Measurements from ENCODE around the gene MAPRE3.

The MAPRE3 gene

DNA sequence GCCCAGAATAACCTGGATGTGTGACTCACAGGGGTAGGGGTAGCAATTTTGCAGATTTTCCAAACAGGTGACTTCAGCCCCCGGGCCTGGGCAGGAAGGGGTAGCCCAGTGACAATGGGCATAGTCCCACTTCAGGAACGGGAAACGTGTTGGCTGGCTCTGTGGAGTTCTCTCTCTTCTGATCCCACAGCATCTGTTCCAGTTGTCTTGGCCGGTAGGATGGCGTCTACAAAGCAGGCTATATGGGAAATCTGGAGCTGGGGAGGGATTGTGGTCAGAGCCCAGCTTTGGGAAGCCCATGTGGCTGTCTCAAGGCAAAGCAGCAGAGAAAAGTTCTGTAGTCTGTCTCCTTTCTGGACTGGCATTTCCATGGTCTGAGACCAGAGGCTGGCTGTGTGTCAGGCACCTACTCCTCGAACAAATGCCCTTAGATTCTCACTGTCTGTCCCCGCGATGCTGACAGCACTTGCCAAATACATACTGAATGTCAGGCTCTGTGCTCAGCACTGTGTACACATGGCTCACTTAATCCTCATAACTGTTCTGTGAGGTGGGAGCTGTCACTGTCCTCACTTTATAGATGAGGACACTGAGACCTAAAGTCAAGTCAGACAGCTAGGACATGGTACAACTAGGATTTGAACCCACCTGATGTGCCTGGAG lies 44.5 kb downstream of the MAPRE3 start:
- DNase-seq (ENCODE audit: low read depth in 3 of 3): no peak

DNA sequence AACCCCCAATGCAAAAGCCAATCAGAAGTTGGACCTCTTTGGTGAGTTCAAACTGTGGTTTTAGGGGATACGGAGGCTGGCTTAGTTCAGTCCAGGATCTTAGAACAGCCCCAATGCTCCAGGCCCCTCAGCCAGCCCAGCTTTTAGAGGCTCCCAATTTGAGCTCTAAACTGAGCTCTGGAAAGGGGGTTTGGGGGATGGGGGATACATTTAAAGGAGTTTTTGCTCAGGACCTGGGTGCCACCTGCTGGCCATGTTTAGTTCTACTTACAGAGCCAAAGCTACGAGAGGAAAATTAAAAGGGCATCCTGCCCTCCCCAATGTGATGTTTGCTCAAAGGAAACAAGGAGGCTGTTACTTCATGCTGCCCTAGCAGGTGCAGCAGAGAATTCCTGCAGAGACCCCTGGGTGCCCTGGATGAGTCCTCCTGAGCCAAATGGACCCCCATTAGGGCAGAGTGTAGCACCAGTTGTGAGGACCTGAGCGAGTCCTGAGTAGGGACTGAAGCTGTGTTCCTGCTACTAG lies 46.4 kb downstream of the MAPRE3 start:
- DNase-seq (ENCODE audit: low read depth in 3 of 3): peak; percentile 12 to 22 (median 18)

DNA sequence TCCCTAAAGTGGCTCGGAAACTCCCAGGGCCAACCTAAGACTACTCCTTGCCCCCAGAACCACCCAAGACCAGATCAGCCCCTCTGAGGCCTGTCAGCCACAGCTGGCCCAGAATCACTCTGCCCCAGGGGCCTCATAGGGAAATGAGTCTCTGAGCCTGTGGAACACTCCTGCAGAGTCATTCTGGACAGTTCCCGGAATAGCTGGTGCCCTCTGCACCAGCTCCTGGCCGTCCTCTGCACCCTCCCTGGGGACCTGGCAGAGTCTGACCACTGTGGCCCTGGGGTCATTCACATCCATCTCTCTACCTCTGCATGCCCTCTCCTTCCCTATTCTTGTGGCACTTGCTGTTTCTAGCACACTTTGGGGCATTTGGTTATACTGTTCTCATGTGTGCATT lies 47.7 kb downstream of the MAPRE3 start:
- no peak for DNase-seq (ENCODE audit: low read depth in 3 of 3)

DNA sequence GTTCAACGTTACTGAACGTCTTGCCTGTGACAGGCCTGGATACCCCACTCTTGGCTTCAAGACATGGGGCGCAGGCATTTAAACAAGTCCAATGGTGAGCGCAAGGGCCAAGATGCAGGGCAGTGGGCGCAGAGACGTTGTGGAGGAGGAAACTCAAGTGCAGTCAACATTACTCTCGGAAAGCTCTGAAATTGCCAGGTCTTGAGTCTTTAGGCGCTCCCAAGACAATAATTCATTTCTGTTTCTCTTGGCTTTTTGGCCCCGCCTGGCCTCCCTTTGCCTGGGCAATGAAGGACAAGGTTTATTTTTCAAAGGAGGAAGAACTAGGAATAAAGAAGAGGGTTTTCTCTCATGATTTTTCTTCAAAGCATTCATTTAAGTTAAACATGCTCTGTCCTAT lies 49.0 kb downstream of the MAPRE3 start:
- DNase-seq (ENCODE audit: low read depth in 3 of 3): no peak

DNA sequence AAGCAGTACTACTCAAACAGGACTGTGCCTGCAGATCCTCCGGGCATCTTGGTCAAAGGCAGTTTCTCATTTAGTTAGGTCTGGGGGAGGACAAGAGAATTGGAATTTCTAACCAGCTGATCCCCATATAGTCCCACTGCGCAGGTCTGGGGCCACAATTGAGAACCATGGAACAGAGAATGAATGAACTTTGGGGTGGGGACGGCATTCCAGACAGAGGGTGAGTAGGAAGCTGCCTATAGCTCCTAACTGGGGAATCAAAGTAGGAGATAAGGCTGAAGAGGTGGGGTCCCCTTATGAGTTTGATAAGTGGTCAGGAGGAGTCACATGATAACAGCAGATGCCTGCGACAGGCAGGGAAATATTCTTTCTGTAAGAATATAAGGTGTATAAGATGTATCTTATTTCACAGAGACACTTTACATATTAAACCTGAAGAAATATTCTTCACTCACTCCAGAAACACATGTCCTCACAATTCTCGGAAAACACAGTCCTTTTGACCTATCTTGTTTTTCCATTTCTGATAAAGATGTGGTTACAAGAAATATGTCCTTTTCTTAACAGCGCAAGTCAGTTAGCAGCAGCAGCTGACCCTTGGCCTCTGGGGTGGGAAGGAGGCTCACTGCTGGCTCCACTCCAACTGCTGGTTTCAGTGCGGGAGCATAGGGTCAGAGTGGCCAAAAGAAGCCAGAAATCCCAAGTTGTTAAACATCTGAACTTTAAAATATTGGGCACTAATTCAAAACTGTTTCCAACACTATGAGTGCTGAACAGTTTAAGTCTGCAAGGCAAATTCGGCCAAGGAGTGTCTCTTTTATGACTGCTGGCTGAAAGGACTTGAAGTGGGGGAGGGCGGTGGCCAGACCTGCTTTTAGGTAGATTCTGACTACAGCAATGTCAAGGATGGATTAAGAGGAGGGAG lies 49.8 kb downstream of the MAPRE3 start:
- no peak for DNase-seq (ENCODE audit: low read depth in 3 of 3)

DNA sequence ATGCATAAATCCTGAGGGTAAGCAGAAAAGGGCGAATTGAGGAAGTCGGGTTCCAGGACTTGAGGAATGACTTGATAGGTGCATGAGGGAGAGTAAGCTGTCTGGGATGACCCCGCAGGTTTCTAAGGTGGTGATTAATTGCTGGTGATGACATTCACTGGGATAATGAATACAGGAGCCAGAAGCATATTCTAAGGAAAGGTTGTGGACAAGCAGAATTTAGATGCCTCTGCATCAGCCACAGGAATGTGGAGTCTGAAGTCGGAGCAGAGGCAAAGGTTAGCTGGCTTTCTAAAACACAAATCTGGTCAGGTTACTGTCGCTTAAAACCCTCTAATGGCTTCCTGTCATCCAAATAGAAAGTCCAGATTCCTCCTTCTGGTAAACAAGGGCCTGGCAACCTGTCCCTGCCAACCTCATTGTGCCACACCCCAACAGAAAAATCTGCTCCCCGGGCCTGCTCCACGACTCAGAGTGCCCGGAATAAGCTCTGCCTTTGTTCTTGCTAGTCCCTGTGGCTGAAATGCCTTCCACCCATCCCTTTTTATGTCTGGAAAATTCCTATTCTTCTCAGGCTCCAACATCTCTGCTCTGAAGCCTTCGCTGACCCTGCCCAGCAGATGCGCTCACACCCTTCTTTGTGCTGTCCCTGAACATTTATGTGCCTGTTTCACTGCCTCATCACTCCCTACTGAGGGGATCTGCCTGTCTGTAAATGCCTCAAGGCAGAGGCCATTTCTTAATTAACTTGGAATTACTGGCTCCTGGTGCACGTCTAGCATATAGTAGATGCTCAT lies 51.0 kb downstream of the MAPRE3 start:
- no peak for DNase-seq (ENCODE audit: low read depth in 3 of 3)

DNA sequence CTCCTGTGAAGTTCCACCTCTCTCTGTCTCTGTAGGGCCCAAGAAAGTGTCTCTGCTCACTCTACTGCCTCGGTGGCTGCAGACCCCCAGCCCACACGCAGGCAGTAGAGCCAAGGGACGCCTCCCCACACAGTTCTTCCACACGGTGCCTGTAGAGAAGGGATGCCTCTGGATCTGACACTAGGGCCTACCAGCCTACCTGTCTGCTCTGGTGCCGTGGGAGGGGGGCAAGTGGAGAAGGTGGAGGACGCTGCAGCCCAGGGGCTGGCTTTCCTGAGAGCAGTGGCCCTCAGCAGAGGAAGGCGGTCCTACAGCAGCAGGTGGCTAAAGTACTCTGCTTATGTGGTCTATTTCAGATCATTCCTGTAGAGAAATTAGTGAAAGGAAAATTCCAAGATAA lies 53.3 kb downstream of the MAPRE3 start:
- no peak for DNase-seq (ENCODE audit: low read depth in 3 of 3)

DNA sequence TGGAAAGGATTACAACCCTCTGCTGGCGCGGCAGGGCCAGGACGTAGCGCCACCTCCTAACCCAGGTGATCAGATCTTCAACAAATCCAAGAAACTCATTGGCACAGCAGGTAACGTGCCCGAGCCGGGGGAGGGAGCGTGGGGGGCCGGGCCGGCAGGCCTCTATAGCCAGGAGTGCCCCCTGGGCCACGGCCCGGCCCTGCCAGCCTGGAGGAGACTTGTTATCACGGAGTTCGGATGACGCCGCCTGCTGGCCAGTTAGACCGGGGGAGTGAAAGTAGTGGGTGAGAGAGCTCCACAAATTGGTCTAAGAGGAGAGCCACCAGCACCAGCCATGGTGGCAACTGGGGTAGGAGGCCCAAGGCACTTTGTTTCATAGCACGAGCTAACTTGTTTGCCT lies 53.8 kb downstream of the MAPRE3 start:
- DNase-seq (ENCODE audit: low read depth in 3 of 3): no peak

DNA sequence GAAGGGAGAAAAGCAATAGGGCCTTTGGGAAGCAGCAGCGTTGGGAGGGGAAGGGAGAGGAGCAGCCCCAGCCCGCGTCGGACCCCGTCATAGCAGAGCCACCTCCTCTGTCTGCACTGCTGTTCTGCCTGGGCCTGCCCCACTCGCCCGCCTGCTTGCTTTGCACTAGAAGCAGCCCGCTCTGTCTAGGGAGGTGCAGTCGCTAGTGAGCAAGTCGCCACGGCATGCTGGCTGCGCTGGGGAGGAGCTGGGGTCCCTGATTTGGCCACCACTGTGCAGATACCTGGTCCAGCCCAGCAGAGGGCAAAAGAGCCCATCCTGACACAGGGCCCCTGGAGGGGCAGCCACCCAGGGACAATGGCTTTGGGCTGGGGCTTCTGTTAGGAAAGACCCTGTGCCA lies 54.4 kb downstream of the MAPRE3 start:
- DNase-seq (ENCODE audit: low read depth in 3 of 3): no peak

DNA sequence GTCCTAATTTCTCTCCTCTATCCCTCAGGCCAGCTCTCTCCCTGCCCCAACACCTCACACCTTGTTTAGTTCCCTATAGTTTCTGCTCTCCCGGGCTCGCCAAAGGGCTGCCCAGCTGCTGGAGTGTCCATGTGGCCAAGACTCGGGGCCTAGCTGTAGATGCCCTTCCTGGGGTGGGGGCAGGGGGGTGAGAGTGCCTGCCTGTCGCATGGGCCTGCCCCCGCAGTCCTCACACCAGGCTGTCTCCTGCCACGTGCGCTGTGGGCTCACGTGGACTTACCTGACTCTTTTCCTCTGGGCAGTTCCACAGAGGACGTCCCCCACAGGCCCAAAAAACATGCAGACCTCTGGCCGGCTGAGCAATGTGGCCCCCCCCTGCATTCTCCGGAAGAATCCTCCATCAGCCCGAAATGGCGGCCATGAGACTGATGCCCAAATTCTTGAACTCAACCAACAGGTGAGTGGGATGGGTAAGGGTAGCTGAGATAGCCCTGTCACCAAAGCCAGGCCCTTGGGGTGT lies 54.9 kb downstream of the MAPRE3 start:
- DNase-seq (ENCODE audit: low read depth in 3 of 3): no peak

DNA sequence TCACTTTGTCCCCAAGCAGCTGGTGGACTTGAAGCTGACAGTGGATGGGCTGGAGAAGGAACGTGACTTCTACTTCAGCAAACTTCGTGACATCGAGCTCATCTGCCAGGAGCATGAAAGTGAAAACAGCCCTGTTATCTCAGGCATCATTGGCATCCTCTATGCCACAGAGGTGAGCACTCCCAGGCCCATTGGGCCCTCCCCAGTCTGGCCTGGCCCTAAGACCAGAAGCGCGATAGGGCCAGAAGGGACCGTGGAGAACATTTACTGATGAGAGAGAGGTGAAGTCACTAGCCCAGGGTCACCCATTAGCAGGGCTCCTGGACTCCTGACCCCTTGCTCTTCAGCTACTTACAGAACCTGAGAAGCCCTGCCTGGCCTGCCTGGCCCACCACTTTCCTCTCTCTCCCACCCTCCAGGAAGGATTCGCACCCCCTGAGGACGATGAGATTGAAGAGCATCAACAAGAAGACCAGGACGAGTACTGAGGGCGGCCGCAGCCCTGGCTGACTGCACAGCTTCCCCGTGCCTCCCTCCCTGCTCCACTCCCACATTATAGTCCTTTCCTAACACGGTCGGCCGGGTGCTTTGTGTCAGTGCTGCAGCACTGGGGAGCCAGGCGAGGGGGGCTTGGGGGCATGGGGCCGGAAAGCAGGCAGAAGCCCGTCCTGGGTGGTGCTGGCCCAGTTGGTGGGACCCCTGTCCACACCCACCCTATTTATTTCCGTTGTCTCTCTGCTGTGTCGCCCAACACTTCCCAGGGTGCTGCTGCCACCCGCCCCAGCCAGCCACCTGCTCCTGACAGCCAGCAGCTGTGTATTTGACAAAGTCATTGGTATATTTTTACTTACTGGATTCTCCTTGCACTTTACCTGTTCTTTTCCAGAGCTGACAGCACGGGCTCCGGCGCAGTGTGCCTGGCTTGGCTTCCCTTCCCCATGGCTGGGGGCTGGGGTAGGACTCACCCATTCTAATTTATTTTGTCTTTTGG lies 55.7 kb downstream of the MAPRE3 start:
- DNase-seq (ENCODE audit: low read depth in 3 of 3): no peak

DNA sequence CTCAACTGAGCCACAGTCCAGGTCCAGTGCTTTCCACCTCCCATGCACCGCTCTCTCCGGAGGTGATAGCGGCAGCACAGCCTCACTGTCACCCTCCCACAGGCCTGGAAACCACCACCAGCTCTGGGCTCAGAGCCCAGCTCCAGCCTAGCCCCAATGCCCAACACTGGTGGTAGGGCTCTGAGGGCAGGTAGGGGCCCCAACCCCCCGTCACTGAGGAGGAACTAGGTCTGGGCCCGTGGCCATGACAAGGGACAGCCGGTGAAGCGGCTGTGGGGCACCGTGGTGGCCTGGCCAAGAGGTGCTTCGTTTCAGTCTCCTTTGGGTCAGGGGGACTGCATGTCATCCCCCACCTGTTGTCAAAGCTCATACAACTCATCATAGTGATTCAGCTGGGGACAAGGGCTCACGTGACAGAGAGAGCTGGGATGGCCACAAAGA lies 56.8 kb downstream of the MAPRE3 start:
- no peak for DNase-seq (ENCODE audit: low read depth in 3 of 3)

DNA sequence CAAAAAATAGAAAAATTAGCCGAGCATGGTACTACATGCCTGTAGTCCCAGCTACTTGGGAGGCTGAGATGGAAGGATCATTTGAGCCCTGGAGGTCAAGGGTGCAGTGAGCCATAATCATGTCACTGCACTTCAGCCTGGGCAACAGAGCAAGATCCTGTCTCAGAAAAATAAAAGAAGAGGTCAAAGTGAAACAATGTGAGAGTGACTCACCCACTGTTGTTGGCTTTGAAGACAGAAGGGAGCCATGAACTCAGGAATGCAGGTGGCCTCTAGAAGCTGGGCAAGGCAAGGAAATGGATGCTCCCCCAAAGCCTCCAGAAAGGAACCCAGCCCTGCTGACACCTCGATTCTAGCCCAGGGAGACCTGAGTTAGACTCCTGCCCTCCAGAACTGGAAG lies 58.6 kb downstream of the MAPRE3 start:
- DNase-seq (ENCODE audit: low read depth in 3 of 3): no peak

DNA sequence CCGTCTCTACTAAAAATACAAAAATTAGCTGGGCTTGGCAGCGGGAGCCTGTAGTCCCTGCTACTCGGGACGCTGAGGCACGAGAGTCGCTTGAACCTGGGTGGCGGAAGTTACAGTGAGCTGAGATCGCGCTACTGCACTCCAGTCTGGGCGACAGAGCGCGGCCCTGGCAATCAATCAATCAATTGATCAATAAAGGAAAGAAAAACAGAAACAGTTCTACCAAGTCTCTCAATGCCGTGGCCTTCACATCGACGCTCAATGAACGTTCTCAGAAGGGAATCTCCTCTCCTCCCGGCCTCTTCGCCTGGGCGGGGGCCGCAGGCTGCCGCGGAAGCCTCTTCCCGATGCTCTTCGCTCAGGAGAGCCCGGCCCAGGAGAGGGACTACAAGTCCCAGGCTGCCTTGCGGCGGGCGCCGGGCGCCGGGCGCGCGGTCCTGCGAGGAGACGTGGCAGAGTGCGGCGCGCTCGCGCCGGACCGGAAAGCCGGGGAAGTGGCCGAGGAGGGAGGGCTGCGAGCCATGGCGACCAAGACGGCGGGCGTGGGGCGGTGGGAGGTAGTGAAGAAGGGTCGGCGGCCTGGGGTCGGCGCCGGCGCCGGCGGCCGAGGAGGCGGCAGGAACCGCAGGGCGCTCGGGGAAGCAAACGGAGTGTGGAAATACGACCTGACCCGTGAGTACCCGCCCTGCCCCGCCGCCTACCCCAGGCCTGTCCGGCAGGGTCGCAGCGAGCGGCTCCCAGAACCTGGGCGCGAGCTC lies 62.2 kb downstream of the MAPRE3 start, which contains the start of gene TMEM214:
TMEM214 (plus strand) TSS at position 471 of the 758 bp plus-strand sequence; CDS start at position 522, 51 bp downstream.
- peak; percentile 47 to 71 (median 68) for DNase-seq (ENCODE audit: low read depth in 3 of 3)

DNA sequence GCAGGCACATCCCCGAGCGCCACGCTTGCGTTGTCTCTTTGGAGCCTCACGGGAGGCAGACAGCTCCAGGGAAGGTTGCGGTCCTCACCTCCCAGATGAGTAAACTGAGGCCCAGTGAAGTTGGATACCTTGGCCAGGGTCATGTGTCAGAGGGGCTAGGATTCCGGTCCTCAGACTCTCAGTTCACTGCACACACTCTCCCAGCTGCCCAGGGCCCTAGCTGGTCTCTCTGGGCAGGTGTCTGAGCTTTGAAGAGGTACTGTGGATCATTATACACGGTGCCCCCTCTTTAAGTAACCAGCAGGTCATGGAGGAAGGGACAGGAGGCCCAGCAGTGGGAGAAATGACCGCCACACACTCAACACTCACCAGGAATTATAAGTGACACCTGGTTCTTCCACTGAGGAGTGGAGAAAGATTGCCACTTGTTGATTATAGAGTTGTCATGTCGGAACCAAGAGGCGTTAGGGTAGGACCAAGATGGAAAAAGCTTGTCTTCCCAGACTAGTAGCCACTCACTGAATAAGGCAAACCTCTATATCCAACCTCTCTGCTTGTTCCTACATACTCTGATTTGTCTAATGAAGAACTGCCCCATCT lies 62.9 kb downstream of the MAPRE3 start:
- DNase-seq (ENCODE audit: low read depth in 3 of 3): peak in 1 of 3 experiments; percentile 10

DNA sequence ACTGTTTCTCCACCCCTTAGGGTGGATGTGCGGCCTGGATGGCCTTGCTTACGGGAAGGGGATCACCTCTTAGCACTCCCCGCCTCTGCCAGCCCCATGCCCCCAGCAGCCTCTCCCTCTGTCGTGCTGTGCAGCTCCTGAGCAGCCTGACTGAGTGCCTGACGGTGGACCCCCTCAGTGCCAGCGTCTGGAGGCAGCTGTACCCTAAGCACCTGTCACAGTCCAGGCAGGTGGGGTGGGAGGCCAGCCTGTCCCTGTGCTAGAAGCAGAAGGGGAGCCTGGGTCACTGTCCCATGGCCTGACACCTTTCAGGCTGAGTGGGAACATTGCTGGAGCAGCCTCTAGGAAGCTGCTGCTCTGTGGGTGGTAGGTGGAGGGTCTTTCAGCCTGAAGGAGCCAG lies 67.6 kb downstream of the MAPRE3 start:
- DNase-seq (ENCODE audit: low read depth in 3 of 3): no peak

DNA sequence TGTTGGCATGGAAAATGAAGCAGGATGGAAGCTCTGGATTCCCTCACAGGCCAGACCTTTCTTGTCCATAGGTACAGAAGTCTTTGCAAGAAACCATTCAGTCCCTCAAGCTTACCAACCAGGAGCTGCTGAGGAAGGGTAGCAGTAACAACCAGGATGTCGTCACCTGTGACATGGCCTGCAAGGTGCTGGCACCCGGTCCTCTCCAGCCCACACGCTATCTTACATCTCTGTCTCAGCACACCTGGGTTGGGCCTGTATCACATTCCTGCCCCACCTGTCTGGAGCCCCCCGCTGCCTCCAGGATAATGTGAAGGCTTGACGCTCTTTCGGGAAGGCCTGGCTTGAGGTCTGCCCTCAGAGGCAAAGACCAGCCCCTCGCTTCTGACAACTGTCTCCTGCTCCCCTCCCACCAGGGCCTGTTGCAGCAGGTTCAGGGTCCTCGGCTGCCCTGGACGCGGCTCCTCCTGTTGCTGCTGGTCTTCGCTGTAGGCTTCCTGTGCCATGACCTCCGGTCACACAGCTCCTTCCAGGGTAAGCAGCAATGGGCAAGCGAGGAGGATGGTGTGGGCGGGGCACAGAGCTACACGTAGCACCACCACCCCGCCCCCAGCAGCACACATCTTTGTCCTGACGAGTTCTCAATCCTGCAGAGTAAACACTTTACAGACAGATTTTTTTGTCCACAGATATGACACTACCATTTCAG lies 68.3 kb downstream of the MAPRE3 start:
- DNase-seq (ENCODE audit: low read depth in 3 of 3): no peak

DNA sequence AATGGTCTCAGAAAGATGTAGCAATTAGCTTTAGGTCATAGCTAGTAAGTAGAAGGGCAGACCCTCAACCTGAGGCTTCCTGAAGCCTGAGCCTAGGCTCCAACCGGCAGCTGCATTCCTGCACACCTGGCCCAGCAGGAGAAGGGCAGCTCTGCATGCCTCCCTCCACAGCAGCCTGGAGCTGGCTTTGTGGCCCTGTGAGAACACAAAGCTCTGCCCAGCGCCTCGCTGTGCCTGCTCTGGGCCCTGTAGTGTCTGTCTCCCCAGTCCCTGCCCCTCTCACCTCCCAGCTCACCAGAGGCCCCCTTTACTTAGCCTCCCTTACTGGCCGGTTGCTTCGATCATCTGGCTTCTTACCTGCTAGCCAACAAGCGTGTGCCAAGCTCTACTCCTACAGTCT lies 69.0 kb downstream of the MAPRE3 start:
- DNase-seq (ENCODE audit: low read depth in 3 of 3): no peak

DNA sequence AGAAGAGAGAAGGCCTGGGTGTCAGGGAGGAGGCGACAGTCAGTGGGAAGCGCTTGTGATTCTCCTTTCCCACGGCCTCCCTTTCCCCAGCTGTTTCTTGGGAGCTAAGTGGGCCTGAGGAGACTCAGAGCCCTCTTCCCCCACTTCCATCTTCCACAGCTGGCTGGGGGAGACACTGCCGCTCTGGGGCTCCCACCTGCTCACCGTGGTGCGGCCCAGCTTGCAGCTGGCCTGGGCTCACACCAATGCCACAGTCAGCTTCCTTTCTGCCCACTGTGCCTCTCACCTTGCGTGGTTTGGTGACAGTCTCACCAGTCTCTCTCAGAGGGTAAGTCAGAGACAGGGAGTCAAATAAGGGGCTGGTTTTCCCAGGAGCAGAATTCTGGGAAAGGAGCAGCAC lies 69.4 kb downstream of the MAPRE3 start:
- no peak for DNase-seq (ENCODE audit: low read depth in 3 of 3)

All from stimulated activated CD4-positive, alpha-beta T cell treated with anti-CD3 and anti-CD28 coated beads, TNF-alpha, amount 100 ng/mL, for 4 hours (primary cell).